ENCODE results near the gene COLGALT1. TPM values are rescaled to one million over a fixed set of nuclear protein-coding genes. Genes with fewer than 3 reads are reported as not detected.

The COLGALT1 gene
- total and polyA plus RNA-seq, 2 of the 8 experiments (the other 6 are each of a cell fraction or from before 2014, with no cell fraction given), result 44.7 to 58.1 TPM

- H3K36me3 ChIP-seq (ENCODE audit: control insufficient read depth in 2 of 4, insufficient read depth in 4 of 4, low read length in 3 of 4), result no peaks in the 10 kb centered on the region
- H3K4me2 ChIP-seq (ENCODE audit: insufficient read depth in 1 of 2, low read depth in 2 of 2, low read length in 2 of 2), result peak overlapping the region; percentile 15 to 60; a peak in 2 of 4 replicates
- H4K5ac ChIP-seq (ENCODE audit: insufficient read length, low read depth, low read length), result no peak overlapping the region
- H2AFZ ChIP-seq (ENCODE audit: low read length), result no peak overlapping the region
- H3K18ac ChIP-seq (ENCODE audit: extremely low read depth, low read length), result 0 out of 2 replicates have a peak overlapping the region, but pooled peaks have one; percentile 60
- H3K9ac ChIP-seq (replicated peaks in 1 of 4; ENCODE audit: extremely low read depth in 1 of 4, low read depth in 3 of 4, low read length in 3 of 4), result no peak overlapping the region
- TF ChIP-seq ZNF274 (IDR thresholded peaks at IDR 0.05; ENCODE audit: borderline replicate concordance, extremely low read depth, low read length) (no peak), GTF2F1 (IDR thresholded peaks at IDR 0.05; ENCODE audit: borderline replicate concordance, low read depth, low read length) (no peak), SIRT6 (IDR thresholded peaks at IDR 0.05; ENCODE audit: low read length) (no peak), YY1 (IDR thresholded peaks at IDR 0.05; ENCODE audit: low read depth, low read length) (no peak), BACH1 (IDR thresholded peaks at IDR 0.05; ENCODE audit: low read length) (no peak), CTBP2 (IDR thresholded peaks at IDR 0.05; ENCODE audit: borderline replicate concordance, insufficient read depth, insufficient read length, low read length) (no peak), HDAC6 (IDR thresholded peaks at IDR 0.05; ENCODE audit: low read depth, low read length) (no peak), RNF2 (IDR thresholded peaks at IDR 0.05; ENCODE audit: borderline replicate concordance, low read depth, low read length, missing control alignments, poor library complexity, severe bottlenecking) (no peak)
- TF ChIP-seq, protein P1, sequence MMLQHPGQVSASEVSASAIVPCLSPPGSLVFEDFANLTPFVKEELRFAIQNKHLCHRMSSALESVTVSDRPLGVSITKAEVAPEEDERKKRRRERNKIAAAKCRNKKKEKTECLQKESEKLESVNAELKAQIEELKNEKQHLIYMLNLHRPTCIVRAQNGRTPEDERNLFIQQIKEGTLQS (IDR thresholded peaks at IDR 0.05; ENCODE audit: insufficient read depth, low read depth, low read length), result no peak
- no peak overlapping the region for H2BK15ac ChIP-seq (ENCODE audit: low read length)
- DNase-seq (ENCODE audit: low read depth in 1 of 2, low spot score in 2 of 2), result no peak
- H3K27ac ChIP-seq (ENCODE audit: low read depth, low read length), result no peak overlapping the region
- H3K23ac ChIP-seq (ENCODE audit: insufficient read length), result no peak overlapping the region
- peaks cover 5 to 18% (median 10%) of the 10 kb centered on the region in 4 experiments; a peak in 6 of 7 replicates for H3K4me1 ChIP-seq (replicated peaks in 1 of 4; ENCODE audit: control insufficient read depth in 3 of 4, insufficient read depth in 4 of 4, low read length in 3 of 4)
- no peaks in the 10 kb centered on the region for H3K79me2 ChIP-seq (ENCODE audit: control insufficient read depth in 1 of 2, insufficient read depth in 2 of 2, low read length in 2 of 2)
- ChIA-PET POLR2A (ENCODE audit: partially characterized antibody) (no interaction called here), CTCF (ENCODE audit: partially characterized antibody) (interaction anchor here (5.7 kb wide), 1 partner anchor 20 kb away, joined by 34 read pairs; no protein-coding TSS in a partner anchor)
- peak overlapping the region in 1 of 4 experiments; percentile 44; a peak in 3 of 8 replicates for H3K4me3 ChIP-seq (ENCODE audit: extremely low read depth in 1 of 4, insufficient read depth in 2 of 4, low read depth in 3 of 4, low read length in 4 of 4)
- no peak overlapping the region for H4K8ac ChIP-seq (ENCODE audit: extremely low read depth, insufficient read depth, low read length)
- no peaks in the 10 kb centered on the region for H3K79me1 ChIP-seq (ENCODE audit: low read depth, low read length)
- H4K91ac ChIP-seq (replicated peaks; ENCODE audit: insufficient read length, low read length), result peak overlapping the region; percentile 29
- H3K56ac ChIP-seq (replicated peaks; ENCODE audit: insufficient read length, low read depth, low read length), result no peak overlapping the region
- H4K20me1 ChIP-seq (replicated peaks in 1 of 2; ENCODE audit: control insufficient read depth in 1 of 2, insufficient read depth in 2 of 2, low read length in 2 of 2), result peaks cover 0 to 6% of the 10 kb centered on the region in 2 experiments
- no peak overlapping the region for H2BK120ac ChIP-seq (replicated peaks; ENCODE audit: low read depth, low read length)
- H3K23me2 ChIP-seq (ENCODE audit: low read depth, low read length), result peaks cover 5% of the 10 kb centered on the region; the same call in 1 of the 2 replicates
- H2BK5ac ChIP-seq (ENCODE audit: low read depth, low read length), result peak overlapping the region; percentile 20; the same call in 1 of the 2 replicates
- H2AK5ac ChIP-seq (ENCODE audit: low read depth, low read length), result peak overlapping the region; percentile 59; the same call in 1 of the 2 replicates
- H3K27me3 ChIP-seq (replicated peaks in 1 of 4; ENCODE audit: control insufficient read depth in 3 of 4, extremely low read depth in 1 of 4, insufficient read depth in 3 of 4, low read length in 3 of 4), result no peaks in the 10 kb centered on the region; a peak in 1 of 7 replicates
- FAIRE-seq, result no peak
- no peaks in the 10 kb centered on the region for H3K9me3 ChIP-seq (ENCODE audit: insufficient read depth in 2 of 2, low read depth in 1 of 2, low read length in 1 of 2)
- H2BK12ac ChIP-seq (ENCODE audit: low read depth, low read length), result no peak overlapping the region
- no peak overlapping the region for H2BK20ac ChIP-seq (ENCODE audit: low read length)
- WGBS, 2 experiments (ENCODE audit: extremely low coverage in 1 of 2, insufficient coverage in 1 of 2, insufficient read length in 1 of 2, insufficient replicate concordance in 2 of 2, low coverage in 1 of 2, low lambda C conversion rate in 2 of 2, missing lambda C conversion rate in 1 of 2), result 54% methylated on average over 8 of the region's 8 CpGs; no CpG with 5 or more reads in 1 of the 2 experiments
- no peak overlapping the region for H3K14ac ChIP-seq (ENCODE audit: insufficient read length)
- H3K4ac ChIP-seq (replicated peaks; ENCODE audit: insufficient read length, low read depth, low read length), result no peak overlapping the region
Observed at GRCh38 chr19:17602217-17602616, 46.8 kb downstream of the COLGALT1 start.
